Measurements from ENCODE around the gene RTTN.

- TF ChIP-seq CTCF (conservative IDR thresholded peaks at IDR 0.05; ENCODE audit: low read depth, low read length): no peak
- peak; percentile 18 for TF ChIP-seq RAD21 (IDR thresholded peaks at IDR 0.05; ENCODE audit: low read length)
- TF ChIP-seq POLR2A (IDR thresholded peaks at IDR 0.05; ENCODE audit: low read depth, low read length): no peak
- TF ChIP-seq RCOR1 (IDR thresholded peaks at IDR 0.05; ENCODE audit: insufficient replicate concordance, low read length): no peak
- no peak for TF ChIP-seq FOS (IDR thresholded peaks at IDR 0.05; ENCODE audit: low read depth, low read length)
- no peak for TF ChIP-seq CEBPB (IDR thresholded peaks at IDR 0.05; ENCODE audit: low read depth, low read length)
- TF ChIP-seq MXI1 (IDR thresholded peaks at IDR 0.05; ENCODE audit: borderline replicate concordance, low read depth, low read length): peak; percentile 84
- no peak for TF ChIP-seq ELK1 (IDR thresholded peaks at IDR 0.05; ENCODE audit: borderline replicate concordance, low read depth, low read length)
- TF ChIP-seq USF2 (IDR thresholded peaks at IDR 0.05; ENCODE audit: low read depth, low read length): no peak
- peak; percentile 85 for TF ChIP-seq MAZ (IDR thresholded peaks at IDR 0.05; ENCODE audit: borderline replicate concordance, low read depth, low read length)
- no peak for TF ChIP-seq RFX5 (IDR thresholded peaks at IDR 0.05; ENCODE audit: low read depth, low read length)
These were observed at the start of gene RTTN for GRCh38 chr18:70205421-70206397.
